KMS-11 (cell line): ENCODE data around the gene RBM20.

ENCODE experiments used
- H2AFZ ChIP-seq: fragments of 200-600 bp; sonication (generic); 2 replicates; pipeline ENCODE4 v1.6.1; 2016; ENCODE audit warnings: antibody characterized with exemption, mixed run types, low read depth
- H3K27ac ChIP-seq: fragments of 200-600 bp; sonication (generic); 2 replicates; pipeline ENCODE4 v1.6.1; 2016; ENCODE audit warnings: mild to moderate bottlenecking, mixed run types
- H3K27me3 ChIP-seq: fragments of 200-600 bp; sonication (generic); 2 replicates; pipeline ENCODE4 v1.6.1; 2017; ENCODE audit warnings: mild to moderate bottlenecking, low read depth, mixed run types, moderate library complexity; ENCODE audit not compliant: insufficient read depth
- H3K36me3 ChIP-seq: fragments of 200-600 bp; sonication (generic); 2 replicates; pipeline ENCODE4 v1.6.1; 2017; ENCODE audit warnings: mild to moderate bottlenecking, mixed run types; ENCODE audit not compliant: insufficient read depth
- H3K4me1 ChIP-seq: fragments of 200-600 bp; sonication (generic); 2 replicates; pipeline ENCODE4 v1.6.1; 2016; ENCODE audit warnings: mild to moderate bottlenecking, low read depth, mixed run types; ENCODE audit not compliant: poor library complexity, severe bottlenecking
- H3K4me2 ChIP-seq: fragments of 200-600 bp; sonication (generic); 2 replicates; pipeline ENCODE4 v1.7.0; 2016; ENCODE audit warnings: mild to moderate bottlenecking, mixed run types
- H3K4me3 ChIP-seq: fragments of 200-600 bp; sonication (generic); IDR thresholded peaks from 2 replicates; pipeline ENCODE4 v1.6.1; 2017; ENCODE audit warnings: low read depth, low read length, mixed read lengths; ENCODE audit not compliant: insufficient read depth
- H3K79me2 ChIP-seq: fragments of 200-600 bp; sonication (generic); 2 replicates; pipeline ENCODE4 v1.6.1; 2016; ENCODE audit warnings: low read depth, mixed run types; ENCODE audit not compliant: insufficient read depth
- H3K9ac ChIP-seq: fragments of 200-600 bp; sonication (generic); 2 replicates; pipeline ENCODE4 v1.6.1; 2016; ENCODE audit warnings: mild to moderate bottlenecking, mixed run types
- H4K20me1 ChIP-seq: fragments of 200-600 bp; sonication (generic); 2 replicates; pipeline ENCODE4 v1.6.1; 2016; ENCODE audit warnings: mild to moderate bottlenecking, mixed run types; ENCODE audit not compliant: insufficient read depth
- TF ChIP-seq, protein P1 (sequence below): fragments of 200-600 bp; sonication (generic); conservative IDR thresholded peaks from 2 replicates; pipeline ENCODE4 v1.6.1; 2017; ENCODE audit warnings: low read depth, mild to moderate bottlenecking, antibody characterized with exemption, low read length, moderate library complexity, mixed read lengths

RBM20 gene

DNA sequence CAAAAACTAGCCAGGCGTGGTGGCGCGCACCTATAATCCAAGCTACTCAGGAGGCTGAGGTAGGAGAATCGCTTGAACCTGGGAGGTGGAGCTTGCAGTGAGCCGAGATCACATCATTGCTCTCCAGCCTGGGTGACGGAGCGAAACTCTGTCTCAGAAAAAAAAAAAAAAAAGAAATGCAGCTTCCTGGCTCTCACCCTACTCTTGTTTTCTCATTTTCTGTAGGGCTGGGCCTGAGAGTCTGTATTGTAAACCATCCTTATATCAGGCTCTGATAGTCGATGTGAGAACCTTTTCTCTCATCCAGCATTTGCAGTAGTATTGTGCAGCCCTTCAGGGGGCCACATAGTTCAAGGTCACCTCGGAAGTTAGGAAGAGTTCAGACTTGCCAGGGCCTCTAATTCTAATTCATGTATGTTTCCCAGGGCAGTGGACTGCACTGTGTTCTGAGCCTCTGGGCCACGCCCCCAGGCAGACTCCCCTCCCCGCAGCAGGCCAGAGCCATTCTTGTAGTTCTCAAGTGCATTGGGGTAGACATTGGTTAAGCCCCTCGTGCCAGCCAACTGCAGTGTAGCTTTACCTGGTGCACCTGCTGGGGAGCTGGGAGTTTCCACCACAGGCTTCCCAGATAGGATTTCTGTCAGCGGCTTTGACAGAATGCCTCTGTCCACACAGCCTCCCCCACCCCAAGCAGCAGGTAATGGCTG lies 189.3 kb downstream of the RBM20 start:
- TF ChIP-seq, protein P1, sequence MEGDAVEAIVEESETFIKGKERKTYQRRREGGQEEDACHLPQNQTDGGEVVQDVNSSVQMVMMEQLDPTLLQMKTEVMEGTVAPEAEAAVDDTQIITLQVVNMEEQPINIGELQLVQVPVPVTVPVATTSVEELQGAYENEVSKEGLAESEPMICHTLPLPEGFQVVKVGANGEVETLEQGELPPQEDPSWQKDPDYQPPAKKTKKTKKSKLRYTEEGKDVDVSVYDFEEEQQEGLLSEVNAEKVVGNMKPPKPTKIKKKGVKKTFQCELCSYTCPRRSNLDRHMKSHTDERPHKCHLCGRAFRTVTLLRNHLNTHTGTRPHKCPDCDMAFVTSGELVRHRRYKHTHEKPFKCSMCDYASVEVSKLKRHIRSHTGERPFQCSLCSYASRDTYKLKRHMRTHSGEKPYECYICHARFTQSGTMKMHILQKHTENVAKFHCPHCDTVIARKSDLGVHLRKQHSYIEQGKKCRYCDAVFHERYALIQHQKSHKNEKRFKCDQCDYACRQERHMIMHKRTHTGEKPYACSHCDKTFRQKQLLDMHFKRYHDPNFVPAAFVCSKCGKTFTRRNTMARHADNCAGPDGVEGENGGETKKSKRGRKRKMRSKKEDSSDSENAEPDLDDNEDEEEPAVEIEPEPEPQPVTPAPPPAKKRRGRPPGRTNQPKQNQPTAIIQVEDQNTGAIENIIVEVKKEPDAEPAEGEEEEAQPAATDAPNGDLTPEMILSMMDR, result no peak
- H3K4me3 ChIP-seq, result no peak overlapping the region
- H3K4me1 ChIP-seq, result no peaks in the 10 kb centered on the region
- H4K20me1 ChIP-seq, result no peaks in the 10 kb centered on the region
- H3K9ac ChIP-seq, result no peak overlapping the region
- no peak overlapping the region for H3K27ac ChIP-seq
- H3K27me3 ChIP-seq, result peaks cover 2% of the 10 kb centered on the region; the same call in 1 of the 2 replicates
- no peaks in the 10 kb centered on the region for H3K79me2 ChIP-seq
- H3K4me2 ChIP-seq, result no peak overlapping the region
- H2AFZ ChIP-seq, result no peak overlapping the region
- no peaks in the 10 kb centered on the region for H3K36me3 ChIP-seq

DNA sequence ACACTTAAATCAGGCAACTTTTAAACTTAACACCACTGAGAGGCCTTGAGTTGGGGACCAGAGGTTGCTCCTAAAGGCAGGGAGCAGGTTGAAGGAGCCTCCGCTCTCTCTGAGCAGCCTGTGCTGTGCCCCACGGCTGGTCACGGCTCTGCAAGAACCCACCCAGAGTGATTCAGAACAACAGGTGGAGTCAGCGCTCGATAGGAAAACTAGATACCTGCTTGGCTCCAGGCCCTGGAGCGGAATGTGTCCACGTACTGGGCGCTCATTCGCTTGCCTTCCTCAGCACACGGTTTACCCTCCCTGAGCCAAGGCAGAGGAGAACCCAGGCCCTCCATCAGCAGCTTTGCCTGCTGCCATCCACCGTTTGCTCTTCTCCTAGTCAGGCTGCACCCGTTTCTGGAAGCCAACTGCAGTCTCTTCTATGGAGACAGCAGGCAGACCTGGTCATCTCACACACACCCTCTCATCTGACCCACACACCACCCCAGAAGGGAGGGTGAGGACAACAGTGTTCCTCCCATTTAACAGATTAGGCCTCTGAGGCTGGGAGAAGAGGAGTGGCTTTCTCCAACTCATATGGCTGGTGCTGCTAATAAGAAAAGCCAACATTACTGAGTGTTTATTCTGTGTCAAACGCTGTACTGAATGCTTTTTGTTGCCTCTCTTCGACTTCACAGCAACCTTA lies 189.9 kb downstream of the RBM20 start:
- TF ChIP-seq, protein P1, result no peak
- Histone ChIP-seq H3K4me3 (no peak overlapping the region), H2AFZ (no peak overlapping the region), H3K79me2 (no peaks in the 10 kb centered on the region), H3K4me2 (no peak overlapping the region), H3K27me3 (peaks cover 2% of the 10 kb centered on the region; the same call in 1 of the 2 replicates), H3K4me1 (peaks cover 1% of the 10 kb centered on the region), H3K27ac (no peak overlapping the region), H4K20me1 (no peaks in the 10 kb centered on the region), H3K36me3 (no peaks in the 10 kb centered on the region), H3K9ac (no peak overlapping the region)

DNA sequence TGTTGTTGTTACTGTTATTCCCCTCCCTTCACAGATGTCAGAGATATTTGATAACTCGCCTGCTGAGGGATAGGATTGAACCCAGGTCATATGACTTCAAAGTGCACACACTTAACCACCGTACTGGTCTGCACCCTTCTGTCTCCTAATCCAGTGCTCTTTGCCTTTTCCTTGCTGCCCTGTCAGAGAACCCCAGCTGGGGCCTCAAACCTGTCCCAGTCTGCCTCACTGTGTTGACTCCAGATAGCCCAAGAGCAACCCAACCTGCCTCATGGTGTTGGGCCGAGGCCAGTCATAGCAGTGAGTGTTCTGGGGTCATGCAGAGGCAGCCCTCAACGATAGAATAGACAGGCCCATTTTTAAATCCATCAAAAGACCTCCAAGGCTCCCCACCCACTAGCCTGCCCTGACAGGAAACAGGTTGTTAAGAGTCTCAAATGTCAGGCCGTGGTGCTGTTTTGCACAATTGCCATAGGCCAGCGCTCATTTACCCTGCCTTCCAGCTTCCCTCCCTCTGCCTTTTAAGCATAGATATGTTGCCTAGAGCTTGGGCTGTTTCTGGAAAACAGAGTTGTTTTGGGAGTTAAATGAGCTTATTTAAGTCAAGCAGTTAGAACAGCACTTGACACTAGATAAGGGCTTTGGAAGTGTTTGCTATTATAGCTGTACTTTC lies 190.6 kb downstream of the RBM20 start:
- no peak overlapping the region for H3K4me3 ChIP-seq
- TF ChIP-seq, protein P1, result no peak
- no peaks in the 10 kb centered on the region for H3K36me3 ChIP-seq
- no peak overlapping the region for H3K9ac ChIP-seq
- H2AFZ ChIP-seq, result no peak overlapping the region
- peaks cover 2% of the 10 kb centered on the region; the same call in 1 of the 2 replicates for H3K27me3 ChIP-seq
- peaks cover 8% of the 10 kb centered on the region for H3K4me1 ChIP-seq
- H3K27ac ChIP-seq, result no peak overlapping the region
- no peaks in the 10 kb centered on the region for H3K79me2 ChIP-seq
- no peaks in the 10 kb centered on the region for H4K20me1 ChIP-seq
- no peak overlapping the region for H3K4me2 ChIP-seq

DNA sequence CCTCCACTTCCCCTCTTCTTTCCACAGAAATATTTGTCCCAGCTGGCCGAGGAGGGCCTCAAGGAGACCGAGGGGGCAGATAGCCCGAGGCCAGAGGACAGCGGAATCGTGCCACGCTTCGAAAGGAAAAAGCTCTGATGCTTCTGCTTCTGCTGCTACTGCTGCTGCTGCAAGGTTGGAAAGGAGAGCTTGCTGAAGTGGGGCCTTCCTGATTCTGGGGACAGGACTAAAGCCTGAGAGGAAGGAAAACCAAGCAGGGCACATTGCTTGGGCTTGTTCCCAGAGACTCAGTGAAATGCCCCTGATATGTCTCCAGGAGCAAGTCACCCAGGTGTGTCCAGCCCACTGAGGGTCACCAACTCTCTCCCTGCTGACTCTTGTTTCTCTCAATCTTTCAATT lies 191.7 kb downstream of the RBM20 start:
- H2AFZ ChIP-seq, result no peak overlapping the region
- H3K9ac ChIP-seq, result no peak overlapping the region
- peaks cover 17% of the 10 kb centered on the region for H3K4me1 ChIP-seq
- peaks cover 2% of the 10 kb centered on the region; the same call in 1 of the 2 replicates for H3K27me3 ChIP-seq
- H3K36me3 ChIP-seq, result no peaks in the 10 kb centered on the region
- no peak overlapping the region for H3K4me2 ChIP-seq
- no peaks in the 10 kb centered on the region for H4K20me1 ChIP-seq
- H3K79me2 ChIP-seq, result no peaks in the 10 kb centered on the region
- TF ChIP-seq, protein P1, result no peak
- H3K27ac ChIP-seq, result no peak overlapping the region
- no peak overlapping the region for H3K4me3 ChIP-seq
